ENCODE results near the gene SPART. TPM values are rescaled to one million over a fixed set of nuclear protein-coding genes. Genes with fewer than 3 reads are reported as not detected.

The SPART gene
- total RNA-seq = 10 to 100 TPM; 41.9 to 61.4 (median 52.5) TPM
- polyA plus RNA-seq = 24.6 TPM
- long read RNA-seq, donor 1, full-length matches to known transcripts = 146 of 179 reads
- long read RNA-seq, donor 1, partial matches to known transcripts = 12 of 179 reads
- long read RNA-seq, donor 1, other reads (novel, unspliced or antisense) = 21 of 179 reads
- long read RNA-seq, donor 2, full-length matches to known transcripts = 52 of 65 reads
- long read RNA-seq, donor 2, partial matches to known transcripts = 4 of 65 reads
- long read RNA-seq, donor 2, other reads (novel, unspliced or antisense) = 9 of 65 reads
- long read RNA-seq, donor 3, full-length matches to known transcripts = 324 of 429 reads
- long read RNA-seq, donor 3, partial matches to known transcripts = 24 of 429 reads
- long read RNA-seq, donor 3, other reads (novel, unspliced or antisense) = 81 of 429 reads
- long read RNA-seq, donor 4, full-length matches to known transcripts = 53 of 61 reads
- long read RNA-seq, donor 4, partial matches to known transcripts = 2 of 61 reads
- long read RNA-seq, donor 4, other reads (novel, unspliced or antisense) = 6 of 61 reads

GRCh38 chr13:36346222-36347083, at the start of gene SPART:
Gene SPART (minus strand): TSS chr13:36346394. CDS start chr13:36335830, 10,564 bp downstream.
- Histone ChIP-seq H3K4me1 (ENCODE audit: control insufficient read depth, insufficient read depth, low read length) (peaks cover 2% of the 10 kb centered on the region), H3K4me3 (ENCODE audit: low read length) (peak within 1 kb of the TSS; percentile 71), H3K9me3 (ENCODE audit: control insufficient read depth, low read length) (no peaks in the 10 kb centered on the region), H3K27ac (ENCODE audit: low read length) (peak within 1 kb of the TSS; percentile 98), H3K27me3 (ENCODE audit: control insufficient read depth, insufficient read depth) (no peaks in the 10 kb centered on the region)
- DNase-seq (peak; percentile 93 to 97 (median 97)), ATAC-seq (peak; percentile 95)
- intact Hi-C loops (cut with DNase I) = loop anchor here in 1 of 4 donors (5.0 kb wide), 1 partner anchor 51 kb away; no protein-coding TSS in a partner anchor
- under 1% methylated on average over 86 of the region's 86 CpGs for WGBS

GRCh38 chr13:36395280-36395679, 49.1 kb upstream of the SPART start:
- H3K4me1 ChIP-seq (ENCODE audit: control insufficient read depth, insufficient read depth, low read length) = no peaks in the 10 kb centered on the region
- no peak overlapping the region for H3K4me3 ChIP-seq (ENCODE audit: low read length)
- no peak for DNase-seq
- H3K9me3 ChIP-seq (ENCODE audit: control insufficient read depth, low read length) = no peaks in the 10 kb centered on the region
- no peaks in the 10 kb centered on the region for H3K27me3 ChIP-seq (ENCODE audit: control insufficient read depth, insufficient read depth)
- ATAC-seq = peak; percentile 62 to 85
- 34% methylated on average over 2 of the region's 2 CpGs for WGBS
- no peak overlapping the region for H3K27ac ChIP-seq (ENCODE audit: low read length)
- intact Hi-C loops (cut with DNase I) = loop anchor here in 3 of 4 donors (5.0 to 10.0 kb wide), 3 partner anchors 48 to 113 kb away; partner anchors contain the start of gene SPART (in 1 of the 3)

- intact Hi-C loops (cut with DNase I) = no loop called here
- H3K4me1 ChIP-seq (ENCODE audit: control insufficient read depth, insufficient read depth, low read length) = no peaks in the 10 kb centered on the region
- WGBS = 81% methylated on average over 1 of the region's 1 CpG
Observed at GRCh38 chr13:36385489-36385888, 39.3 kb upstream of the SPART start.

GRCh38 chr13:36382030-36382429, 35.8 kb upstream of the SPART start:
- no peak for DNase-seq
- H3K27me3 ChIP-seq (ENCODE audit: control insufficient read depth, insufficient read depth) = no peaks in the 10 kb centered on the region
- intact Hi-C loops (cut with DNase I) = no loop called here
- H3K4me3 ChIP-seq (ENCODE audit: low read length) = no peak overlapping the region
- WGBS = 88% methylated on average over 3 of the region's 3 CpGs
- ATAC-seq = no peak
- no peak overlapping the region for H3K27ac ChIP-seq (ENCODE audit: low read length)
- no peaks in the 10 kb centered on the region for H3K4me1 ChIP-seq (ENCODE audit: control insufficient read depth, insufficient read depth, low read length)
- H3K9me3 ChIP-seq (ENCODE audit: control insufficient read depth, low read length) = no peaks in the 10 kb centered on the region

More at GRCh38 chr13:36385489-36385888, 39.3 kb upstream of the SPART start:
- no peaks in the 10 kb centered on the region for H3K9me3 ChIP-seq (ENCODE audit: control insufficient read depth, low read length)
- no peak overlapping the region for H3K4me3 ChIP-seq (ENCODE audit: low read length)
- DNase-seq (no peak), ATAC-seq (no peak)
- no peak overlapping the region for H3K27ac ChIP-seq (ENCODE audit: low read length)
- H3K27me3 ChIP-seq (ENCODE audit: control insufficient read depth, insufficient read depth) = no peaks in the 10 kb centered on the region

GRCh38 chr13:36377826-36378468, 31.8 kb upstream of the SPART start:
- DNase-seq (no peak), ATAC-seq (no peak)
- WGBS = 93% methylated on average over 1 of the region's 1 CpG
- Histone ChIP-seq H3K9me3 (ENCODE audit: control insufficient read depth, low read length) (no peaks in the 10 kb centered on the region), H3K27ac (ENCODE audit: low read length) (no peak overlapping the region), H3K4me3 (ENCODE audit: low read length) (no peak overlapping the region), H3K4me1 (ENCODE audit: control insufficient read depth, insufficient read depth, low read length) (no peaks in the 10 kb centered on the region), H3K27me3 (ENCODE audit: control insufficient read depth, insufficient read depth) (no peaks in the 10 kb centered on the region)
- intact Hi-C loops (cut with DNase I) = no loop called here

- no peak for ATAC-seq
- H3K4me3 ChIP-seq (ENCODE audit: low read length) = no peak overlapping the region
- no peaks in the 10 kb centered on the region for H3K9me3 ChIP-seq (ENCODE audit: control insufficient read depth, low read length)
- H3K27ac ChIP-seq (ENCODE audit: low read length) = no peak overlapping the region
- intact Hi-C loops (cut with DNase I) = no loop called here
- WGBS = 87% methylated on average over 2 of the region's 2 CpGs
- H3K4me1 ChIP-seq (ENCODE audit: control insufficient read depth, insufficient read depth, low read length) = no peaks in the 10 kb centered on the region
- no peaks in the 10 kb centered on the region for H3K27me3 ChIP-seq (ENCODE audit: control insufficient read depth, insufficient read depth)
- no peak for DNase-seq
Observed at GRCh38 chr13:36374063-36374462, 27.9 kb upstream of the SPART start.

- no peak overlapping the region for H3K27ac ChIP-seq (ENCODE audit: low read length)
- WGBS = 94% methylated on average over 4 of the region's 4 CpGs
- H3K4me1 ChIP-seq (ENCODE audit: control insufficient read depth, insufficient read depth, low read length) = no peaks in the 10 kb centered on the region
- no peak for DNase-seq
- intact Hi-C loops (cut with DNase I) = no loop called here
- H3K9me3 ChIP-seq (ENCODE audit: control insufficient read depth, low read length) = no peaks in the 10 kb centered on the region
- ATAC-seq = no peak
- H3K27me3 ChIP-seq (ENCODE audit: control insufficient read depth, insufficient read depth) = no peaks in the 10 kb centered on the region
- no peak overlapping the region for H3K4me3 ChIP-seq (ENCODE audit: low read length)
Observed at GRCh38 chr13:36371185-36371584, 25.0 kb upstream of the SPART start.

GRCh38 chr13:36370108-36370429, 23.9 kb upstream of the SPART start:
- WGBS = 65% methylated on average over 6 of the region's 6 CpGs
- no peak overlapping the region for H3K4me3 ChIP-seq (ENCODE audit: low read length)
- intact Hi-C loops (cut with DNase I) = no loop called here
- no peaks in the 10 kb centered on the region for H3K4me1 ChIP-seq (ENCODE audit: control insufficient read depth, insufficient read depth, low read length)
- no peak overlapping the region for H3K27ac ChIP-seq (ENCODE audit: low read length)
- H3K27me3 ChIP-seq (ENCODE audit: control insufficient read depth, insufficient read depth) = no peaks in the 10 kb centered on the region
- no peaks in the 10 kb centered on the region for H3K9me3 ChIP-seq (ENCODE audit: control insufficient read depth, low read length)
- peak; percentile 59 to 87 (median 78) for DNase-seq
- peak; percentile 79 to 94 for ATAC-seq

GRCh38 chr13:36369268-36370107, 23.3 kb upstream of the SPART start:
- Histone ChIP-seq H3K27me3 (ENCODE audit: control insufficient read depth, insufficient read depth) (no peaks in the 10 kb centered on the region), H3K4me3 (ENCODE audit: low read length) (no peak overlapping the region), H3K4me1 (ENCODE audit: control insufficient read depth, insufficient read depth, low read length) (no peaks in the 10 kb centered on the region), H3K27ac (ENCODE audit: low read length) (no peak overlapping the region), H3K9me3 (ENCODE audit: control insufficient read depth, low read length) (no peaks in the 10 kb centered on the region)
- 65% methylated on average over 8 of the region's 8 CpGs for WGBS
- peak in 1 of 2 donors; percentile 28 for ATAC-seq
- intact Hi-C loops (cut with DNase I) = no loop called here
- peak in 1 of 3 donors; percentile 61 for DNase-seq

- intact Hi-C loops (cut with DNase I) = no loop called here
- no peak overlapping the region for H3K27ac ChIP-seq (ENCODE audit: low read length)
- ATAC-seq (no peak), DNase-seq (no peak)
- H3K9me3 ChIP-seq (ENCODE audit: control insufficient read depth, low read length) = no peaks in the 10 kb centered on the region
- no peaks in the 10 kb centered on the region for H3K27me3 ChIP-seq (ENCODE audit: control insufficient read depth, insufficient read depth)
- WGBS = 58% methylated on average over 4 of the region's 4 CpGs
- peaks cover 3% of the 10 kb centered on the region for H3K4me1 ChIP-seq (ENCODE audit: control insufficient read depth, insufficient read depth, low read length)
- H3K4me3 ChIP-seq (ENCODE audit: low read length) = no peak overlapping the region
Observed at GRCh38 chr13:36366031-36366430, 19.8 kb upstream of the SPART start.

All from right cardiac atrium (tissue), 5 donors.